ENCODE measurements around the gene PARD3. TPM values are rescaled to one million over a fixed set of nuclear protein-coding genes. Genes with fewer than 3 reads are reported as not detected.

PARD3 gene
- polyA plus RNA-seq, 1 donor from 2014 or later = 12.4 TPM

GRCh38 chr10:34526186-34526585 lies 288.9 kb downstream of the PARD3 start:
- H3K9me3 ChIP-seq (ENCODE audit: low read length) = no peaks in the 10 kb centered on the region
- H3K9me2 ChIP-seq (ENCODE audit: insufficient read depth, low read length) = no peaks in the 10 kb centered on the region
- H3K4me2 ChIP-seq (ENCODE audit: low read length) = no peak overlapping the region
- no peak overlapping the region for H3K27ac ChIP-seq (ENCODE audit: low read length)
- no peaks in the 10 kb centered on the region for H4K20me1 ChIP-seq (ENCODE audit: insufficient read depth)
- H2AFZ ChIP-seq (ENCODE audit: low read depth, low read length) = no peak overlapping the region
- H3K79me2 ChIP-seq (replicated peaks; ENCODE audit: insufficient read depth, low read length) = no peaks in the 10 kb centered on the region
- TF ChIP-seq EP300 (conservative IDR thresholded peaks at IDR 0.05; ENCODE audit: poor library complexity, severe bottlenecking) (no peak), CTCF (IDR thresholded peaks at IDR 0.05; ENCODE audit: poor library complexity, severe bottlenecking) (no peak), MXI1 (conservative IDR thresholded peaks at IDR 0.05; ENCODE audit: poor library complexity, severe bottlenecking) (no peak), TAF1 (IDR thresholded peaks at IDR 0.05; ENCODE audit: low read depth) (no peak), RAD21 (conservative IDR thresholded peaks at IDR 0.05) (no peak), SMC3 (conservative IDR thresholded peaks at IDR 0.05; ENCODE audit: poor library complexity) (no peak), EZH2 (IDR thresholded peaks at IDR 0.05; ENCODE audit: borderline replicate concordance, insufficient read depth, low read length, poor library complexity, severe bottlenecking) (no peak)
- TF ChIP-seq, protein P1, sequence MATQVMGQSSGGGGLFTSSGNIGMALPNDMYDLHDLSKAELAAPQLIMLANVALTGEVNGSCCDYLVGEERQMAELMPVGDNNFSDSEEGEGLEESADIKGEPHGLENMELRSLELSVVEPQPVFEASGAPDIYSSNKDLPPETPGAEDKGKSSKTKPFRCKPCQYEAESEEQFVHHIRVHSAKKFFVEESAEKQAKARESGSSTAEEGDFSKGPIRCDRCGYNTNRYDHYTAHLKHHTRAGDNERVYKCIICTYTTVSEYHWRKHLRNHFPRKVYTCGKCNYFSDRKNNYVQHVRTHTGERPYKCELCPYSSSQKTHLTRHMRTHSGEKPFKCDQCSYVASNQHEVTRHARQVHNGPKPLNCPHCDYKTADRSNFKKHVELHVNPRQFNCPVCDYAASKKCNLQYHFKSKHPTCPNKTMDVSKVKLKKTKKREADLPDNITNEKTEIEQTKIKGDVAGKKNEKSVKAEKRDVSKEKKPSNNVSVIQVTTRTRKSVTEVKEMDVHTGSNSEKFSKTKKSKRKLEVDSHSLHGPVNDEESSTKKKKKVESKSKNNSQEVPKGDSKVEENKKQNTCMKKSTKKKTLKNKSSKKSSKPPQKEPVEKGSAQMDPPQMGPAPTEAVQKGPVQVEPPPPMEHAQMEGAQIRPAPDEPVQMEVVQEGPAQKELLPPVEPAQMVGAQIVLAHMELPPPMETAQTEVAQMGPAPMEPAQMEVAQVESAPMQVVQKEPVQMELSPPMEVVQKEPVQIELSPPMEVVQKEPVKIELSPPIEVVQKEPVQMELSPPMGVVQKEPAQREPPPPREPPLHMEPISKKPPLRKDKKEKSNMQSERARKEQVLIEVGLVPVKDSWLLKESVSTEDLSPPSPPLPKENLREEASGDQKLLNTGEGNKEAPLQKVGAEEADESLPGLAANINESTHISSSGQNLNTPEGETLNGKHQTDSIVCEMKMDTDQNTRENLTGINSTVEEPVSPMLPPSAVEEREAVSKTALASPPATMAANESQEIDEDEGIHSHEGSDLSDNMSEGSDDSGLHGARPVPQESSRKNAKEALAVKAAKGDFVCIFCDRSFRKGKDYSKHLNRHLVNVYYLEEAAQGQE (IDR thresholded peaks at IDR 0.05; ENCODE audit: borderline replicate concordance) = no peak
- H3K36me3 ChIP-seq (ENCODE audit: insufficient read depth, low read length) = no peaks in the 10 kb centered on the region
- no peak overlapping the region for H3K4me3 ChIP-seq (ENCODE audit: low read length)
- H3K9ac ChIP-seq (ENCODE audit: low read length) = no peak overlapping the region
- H3K27me3 ChIP-seq (ENCODE audit: insufficient read depth, low read depth, low read length) = no peaks in the 10 kb centered on the region
- peaks cover 3% of the 10 kb centered on the region for H3F3A ChIP-seq (ENCODE audit: insufficient read depth, low read length, poor library complexity, severe bottlenecking)

GRCh38 chr10:34524369-34525091 lies 290.6 kb downstream of the PARD3 start:
- Histone ChIP-seq H2AFZ (ENCODE audit: low read depth, low read length) (no peak overlapping the region), H3K9me2 (ENCODE audit: insufficient read depth, low read length) (no peaks in the 10 kb centered on the region), H3K27ac (ENCODE audit: low read length) (no peak overlapping the region), H3K4me2 (ENCODE audit: low read length) (no peak overlapping the region), H3K27me3 (ENCODE audit: insufficient read depth, low read depth, low read length) (no peaks in the 10 kb centered on the region), H3K4me3 (ENCODE audit: low read length) (no peak overlapping the region), H3K9me3 (ENCODE audit: low read length) (no peaks in the 10 kb centered on the region), H4K20me1 (ENCODE audit: insufficient read depth) (no peaks in the 10 kb centered on the region), H3F3A (ENCODE audit: insufficient read depth, low read length, poor library complexity, severe bottlenecking) (peaks cover 3% of the 10 kb centered on the region), H3K9ac (ENCODE audit: low read length) (no peak overlapping the region), H3K79me2 (replicated peaks; ENCODE audit: insufficient read depth, low read length) (peaks cover 4% of the 10 kb centered on the region), H3K36me3 (ENCODE audit: insufficient read depth, low read length) (no peaks in the 10 kb centered on the region)
- TF ChIP-seq SMC3 (conservative IDR thresholded peaks at IDR 0.05; ENCODE audit: poor library complexity) = no peak
- TF ChIP-seq EP300 (conservative IDR thresholded peaks at IDR 0.05; ENCODE audit: poor library complexity, severe bottlenecking) = no peak
- no peak for TF ChIP-seq RAD21 (conservative IDR thresholded peaks at IDR 0.05)
- no peak for TF ChIP-seq TAF1 (IDR thresholded peaks at IDR 0.05; ENCODE audit: low read depth)
- TF ChIP-seq MXI1 (conservative IDR thresholded peaks at IDR 0.05; ENCODE audit: poor library complexity, severe bottlenecking) = no peak
- TF ChIP-seq POLR2AphosphoS5 (IDR thresholded peaks at IDR 0.05) = no peak
- TF ChIP-seq, protein P1 (IDR thresholded peaks at IDR 0.05; ENCODE audit: borderline replicate concordance) = no peak
- no peak for TF ChIP-seq CTCF (IDR thresholded peaks at IDR 0.05; ENCODE audit: poor library complexity, severe bottlenecking)
- no peak for TF ChIP-seq EZH2 (IDR thresholded peaks at IDR 0.05; ENCODE audit: borderline replicate concordance, insufficient read depth, low read length, poor library complexity, severe bottlenecking)
